Panc1 (cell line): ENCODE measurements around the gene INSYN2B. TPM values are rescaled to one million over a fixed set of nuclear protein-coding genes. Genes with fewer than 3 reads are reported as not detected.

ENCODE experiments used
- ATAC-seq: fragments of 200-7000 bp; cut with Tn5 transposase; 2 replicates; pipeline ENCODE4 v1.9.1; 2020; ENCODE audit warnings: mild to moderate bottlenecking, moderate library complexity
- BruUV-seq: library from RNA; stranded (reverse); fragments of 400-500 nt; replicated peaks from 2 replicates; lab custom pipeline; 2021; lab: Mats Ljungman, UMichigan
- CTCF ChIA-PET: fragments of 300-600 bp; sonication (Branson Sonifier 250); formaldehyde crosslinking; loops from one replicate; lab custom pipeline; 2022; ENCODE audit warnings: antibody characterized with exemption; lab: Charles Lee
- POLR2A ChIA-PET: fragments of 300-600 bp; sonication (Branson Sonifier 250); formaldehyde crosslinking; loops from one replicate; lab custom pipeline; 2022; ENCODE audit warnings: antibody characterized with exemption; lab: Charles Lee
- DNase-seq: peaks from one replicate; pipeline ENCODE4 v3.0.0-alpha.2; 2010; ENCODE audit warnings: low read depth, low spot score
- H3K27ac ChIP-seq: 2 replicates; pipeline ENCODE4 v1.5.1; 2011; ENCODE audit warnings: mild to moderate bottlenecking, low read length, inconsistent platforms
- H3K27me3 ChIP-seq: fragments of 200-500 bp; sonication (Bioruptor generic); 2 replicates; pipeline ENCODE4 v1.6.0; 2014; ENCODE audit warnings: low read length, inconsistent platforms; ENCODE audit not compliant: control insufficient read depth, insufficient read depth
- H3K36me3 ChIP-seq: fragments of 200-500 bp; sonication (Bioruptor generic); 2 replicates; pipeline ENCODE4 v1.5.1; 2014; ENCODE audit warnings: inconsistent platforms, mild to moderate bottlenecking, low read length, moderate library complexity; ENCODE audit not compliant: control insufficient read depth, insufficient read depth
- H3K4me1 ChIP-seq: 2 replicates; pipeline ENCODE4 v1.5.1; 2011; ENCODE audit warnings: inconsistent platforms, mild to moderate bottlenecking, low read length, moderate library complexity; ENCODE audit not compliant: control insufficient read depth, insufficient read depth
- H3K4me3 ChIP-seq, 2 experiments: 2 replicates each; pipeline ENCODE4 v1.5.1; 2011 to 2012; ENCODE audit warnings: low read depth in 2 of 2, low read length in 2 of 2, mild to moderate bottlenecking in 2 of 2, inconsistent platforms in 1 of 2, moderate library complexity in 1 of 2
- H3K9me3 ChIP-seq: fragments of 200-500 bp; sonication (Bioruptor generic); 2 replicates; pipeline ENCODE4 v1.5.1; 2014; ENCODE audit warnings: low read depth, mild to moderate bottlenecking, inconsistent platforms, low read length, moderate library complexity; ENCODE audit not compliant: control insufficient read depth, insufficient read depth
- POLR2AphosphoS5 ChIP-seq: IDR thresholded peaks from 2 replicates; pipeline ENCODE4 v1.6.1; 2012; ENCODE audit warnings: mild to moderate bottlenecking, low read depth, low read length, moderate library complexity
- SIN3A ChIP-seq: IDR thresholded peaks from 2 replicates; pipeline ENCODE4 v1.6.1; 2012; ENCODE audit warnings: low read depth, mild to moderate bottlenecking, low read length, moderate library complexity, borderline replicate concordance; ENCODE audit not compliant: insufficient read depth
- TCF7L2 ChIP-seq: IDR thresholded peaks from 2 replicates; pipeline ENCODE4 v1.6.1; 2011; ENCODE audit warnings: mild to moderate bottlenecking, low read depth, low read length, inconsistent platforms
- in situ Hi-C: cut with HindIII; loops from 2 replicates; pipeline ENCODE4 v1.10.0; 2016; ENCODE audit warnings: low sequenced_read_pairs, low pct_unique_long_range_greater_than_20kb
- intact Hi-C: fragments of 100-400 bp; cut with micrococcal nuclease; formaldehyde crosslinking; loops from one replicate; pipeline ENCODE4 v1.10.0; 2022; ENCODE audit not compliant: unreplicated experiment
- total RNA-seq: library from RNA; stranded (reverse); gene quantifications from one replicate; pipeline ENCODE4 v1.2.1, GENCODE V29; 2021; ENCODE audit not compliant: unreplicated experiment
- TF ChIP-seq, protein P1 (sequence below): fragments of 450-650 bp; IDR thresholded peaks from 2 replicates; pipeline ENCODE4 v1.5.1; 2017; ENCODE audit warnings: mild to moderate bottlenecking
- TF ChIP-seq, protein P2 (sequence below), 2 experiments: IDR thresholded peaks; 2 replicates each; pipeline ENCODE4 v1.6.1; 2011 to 2012; ENCODE audit warnings: low read depth in 2 of 2, control low read depth in 1 of 2, low read length in 1 of 2, mild to moderate bottlenecking in 1 of 2, moderate library complexity in 1 of 2; ENCODE audit not compliant: insufficient read depth in 1 of 2

Gene INSYN2B
- total RNA-seq, 1 experiment from 2014 or later: 0.28 TPM

DNA sequence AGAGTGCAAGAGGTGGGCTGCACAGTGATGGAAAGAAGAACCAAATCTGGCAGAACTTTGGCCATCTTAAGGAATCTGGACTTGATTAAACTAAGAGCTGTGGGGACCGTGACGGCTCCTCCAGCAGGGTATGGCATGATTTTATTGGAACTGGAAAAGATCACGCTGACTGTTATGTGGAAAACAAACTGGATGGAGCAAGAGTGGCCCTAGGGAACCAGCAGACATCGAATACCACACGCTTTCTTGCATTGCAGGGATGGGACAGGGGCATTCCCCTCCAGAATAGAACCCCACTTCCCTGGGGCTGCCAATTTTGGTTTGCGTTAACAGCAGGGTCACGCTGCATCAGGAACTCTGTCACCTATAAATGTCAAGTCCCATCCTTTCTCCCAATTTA, 38.8 kb downstream of the INSYN2B start:
- no peaks in the 10 kb centered on the region for H3K36me3 ChIP-seq
- CTCF ChIA-PET: no interaction called here
- no TSS peak for BruUV-seq
- H3K4me3 ChIP-seq: no peak overlapping the region
- in situ Hi-C loops: no loop called here
- peaks cover 5% of the 10 kb centered on the region; the same call in 1 of the 2 replicates for H3K4me1 ChIP-seq
- H3K27me3 ChIP-seq: no peaks in the 10 kb centered on the region
- POLR2A ChIA-PET: no interaction called here
- H3K27ac ChIP-seq: no peak overlapping the region
- no peaks in the 10 kb centered on the region for H3K9me3 ChIP-seq
- DNase-seq (no peak), ATAC-seq (no peak)
- intact Hi-C loops: no loop called here
- TF ChIP-seq, protein P1, sequence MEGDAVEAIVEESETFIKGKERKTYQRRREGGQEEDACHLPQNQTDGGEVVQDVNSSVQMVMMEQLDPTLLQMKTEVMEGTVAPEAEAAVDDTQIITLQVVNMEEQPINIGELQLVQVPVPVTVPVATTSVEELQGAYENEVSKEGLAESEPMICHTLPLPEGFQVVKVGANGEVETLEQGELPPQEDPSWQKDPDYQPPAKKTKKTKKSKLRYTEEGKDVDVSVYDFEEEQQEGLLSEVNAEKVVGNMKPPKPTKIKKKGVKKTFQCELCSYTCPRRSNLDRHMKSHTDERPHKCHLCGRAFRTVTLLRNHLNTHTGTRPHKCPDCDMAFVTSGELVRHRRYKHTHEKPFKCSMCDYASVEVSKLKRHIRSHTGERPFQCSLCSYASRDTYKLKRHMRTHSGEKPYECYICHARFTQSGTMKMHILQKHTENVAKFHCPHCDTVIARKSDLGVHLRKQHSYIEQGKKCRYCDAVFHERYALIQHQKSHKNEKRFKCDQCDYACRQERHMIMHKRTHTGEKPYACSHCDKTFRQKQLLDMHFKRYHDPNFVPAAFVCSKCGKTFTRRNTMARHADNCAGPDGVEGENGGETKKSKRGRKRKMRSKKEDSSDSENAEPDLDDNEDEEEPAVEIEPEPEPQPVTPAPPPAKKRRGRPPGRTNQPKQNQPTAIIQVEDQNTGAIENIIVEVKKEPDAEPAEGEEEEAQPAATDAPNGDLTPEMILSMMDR: no peak
- TF ChIP-seq POLR2AphosphoS5: no peak
- no peak for TF ChIP-seq SIN3A
- TF ChIP-seq, protein P2, sequence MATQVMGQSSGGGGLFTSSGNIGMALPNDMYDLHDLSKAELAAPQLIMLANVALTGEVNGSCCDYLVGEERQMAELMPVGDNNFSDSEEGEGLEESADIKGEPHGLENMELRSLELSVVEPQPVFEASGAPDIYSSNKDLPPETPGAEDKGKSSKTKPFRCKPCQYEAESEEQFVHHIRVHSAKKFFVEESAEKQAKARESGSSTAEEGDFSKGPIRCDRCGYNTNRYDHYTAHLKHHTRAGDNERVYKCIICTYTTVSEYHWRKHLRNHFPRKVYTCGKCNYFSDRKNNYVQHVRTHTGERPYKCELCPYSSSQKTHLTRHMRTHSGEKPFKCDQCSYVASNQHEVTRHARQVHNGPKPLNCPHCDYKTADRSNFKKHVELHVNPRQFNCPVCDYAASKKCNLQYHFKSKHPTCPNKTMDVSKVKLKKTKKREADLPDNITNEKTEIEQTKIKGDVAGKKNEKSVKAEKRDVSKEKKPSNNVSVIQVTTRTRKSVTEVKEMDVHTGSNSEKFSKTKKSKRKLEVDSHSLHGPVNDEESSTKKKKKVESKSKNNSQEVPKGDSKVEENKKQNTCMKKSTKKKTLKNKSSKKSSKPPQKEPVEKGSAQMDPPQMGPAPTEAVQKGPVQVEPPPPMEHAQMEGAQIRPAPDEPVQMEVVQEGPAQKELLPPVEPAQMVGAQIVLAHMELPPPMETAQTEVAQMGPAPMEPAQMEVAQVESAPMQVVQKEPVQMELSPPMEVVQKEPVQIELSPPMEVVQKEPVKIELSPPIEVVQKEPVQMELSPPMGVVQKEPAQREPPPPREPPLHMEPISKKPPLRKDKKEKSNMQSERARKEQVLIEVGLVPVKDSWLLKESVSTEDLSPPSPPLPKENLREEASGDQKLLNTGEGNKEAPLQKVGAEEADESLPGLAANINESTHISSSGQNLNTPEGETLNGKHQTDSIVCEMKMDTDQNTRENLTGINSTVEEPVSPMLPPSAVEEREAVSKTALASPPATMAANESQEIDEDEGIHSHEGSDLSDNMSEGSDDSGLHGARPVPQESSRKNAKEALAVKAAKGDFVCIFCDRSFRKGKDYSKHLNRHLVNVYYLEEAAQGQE (IDR thresholded peaks at IDR 0.05; ENCODE audit: insufficient read depth in 1 of 2, low read depth in 2 of 2, low read length in 1 of 2): no peak

DNA sequence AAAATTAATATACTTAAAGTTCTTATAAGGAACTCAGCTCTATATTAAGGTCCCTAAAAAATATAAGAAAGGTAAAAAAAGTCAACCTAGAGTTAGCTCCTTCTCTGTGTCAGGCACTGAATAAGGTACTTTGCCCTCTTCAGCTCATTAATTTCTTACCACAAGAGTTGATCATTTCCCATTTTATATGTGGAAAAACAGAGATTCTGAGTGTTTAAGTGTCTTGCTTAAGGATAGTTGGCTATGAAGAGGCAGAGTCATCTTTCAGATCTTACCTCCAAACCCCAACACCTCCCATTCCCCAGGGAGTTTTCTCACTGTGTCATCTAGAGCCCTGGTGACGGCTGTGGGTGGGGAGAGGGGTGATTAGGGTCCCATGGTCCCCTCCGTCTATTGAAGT, 40.6 kb downstream of the INSYN2B start:
- DNase-seq (no peak), ATAC-seq (no peak)
- Histone ChIP-seq H3K9me3 (no peaks in the 10 kb centered on the region), H3K27ac (no peak overlapping the region), H3K36me3 (no peaks in the 10 kb centered on the region), H3K4me1 (no peaks in the 10 kb centered on the region), H3K4me3 (no peak overlapping the region), H3K27me3 (no peaks in the 10 kb centered on the region)
- POLR2A ChIA-PET: no interaction called here
- no TSS peak for BruUV-seq
- in situ Hi-C loops: no loop called here
- TF ChIP-seq, protein P1: no peak
- TF ChIP-seq, protein P2 (IDR thresholded peaks at IDR 0.05; ENCODE audit: insufficient read depth in 1 of 2, low read depth in 2 of 2, low read length in 1 of 2): no peak
- no peak for TF ChIP-seq SIN3A
- no peak for TF ChIP-seq POLR2AphosphoS5
- no peak for TF ChIP-seq TCF7L2
- CTCF ChIA-PET: no interaction called here
- intact Hi-C loops: no loop called here
